Left hindlimb (tissue), 1 donor: ENCODE measurements around the gene CCDC106.

Source experiments
- DNase-seq: peaks from one replicate; pipeline ENCODE4 v3.0.0-alpha.2; 2018

The CCDC106 gene

GRCh38 chr19:55653651-55654322 lies 5.8 kb downstream of the CCDC106 start:
- peak; percentile 99 for DNase-seq

DNA sequence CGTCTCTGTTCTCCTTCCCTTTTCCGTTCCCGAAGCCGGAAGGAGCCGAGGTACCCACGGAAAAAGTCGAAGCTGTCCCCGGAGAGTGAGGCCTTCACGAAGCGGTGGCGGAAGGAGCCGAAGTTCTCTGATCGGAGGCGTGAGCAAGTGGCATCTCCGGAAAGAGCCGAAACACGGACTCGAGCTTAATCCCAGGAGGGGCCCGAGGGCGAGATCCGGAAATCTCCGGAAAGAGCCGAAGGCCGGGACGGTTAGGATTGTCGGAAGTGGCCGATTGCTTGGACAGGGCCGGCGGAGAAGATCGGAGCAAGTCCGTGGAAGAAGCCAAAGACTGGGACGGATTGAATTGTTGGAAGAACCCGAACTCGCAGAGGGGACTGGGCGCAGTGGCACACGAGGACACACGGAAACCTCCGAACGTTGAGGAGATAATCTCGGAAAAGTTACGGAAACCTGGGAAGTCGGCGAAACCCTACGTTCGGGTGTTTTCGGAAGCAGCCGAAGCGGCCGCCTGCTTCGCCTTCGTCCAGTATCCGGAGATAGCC lies 6.4 kb downstream of the CCDC106 start:
- DNase-seq, result peak; percentile 99

GRCh38 chr19:55654868-55655647 lies 7.0 kb downstream of the CCDC106 start, which contains the start of gene U2AF2:
U2AF2 (plus strand) TSS chr19:55655035; CDS start chr19:55655105, 70 bp downstream.
- DNase-seq, result peak; percentile 98

GRCh38 chr19:55655648-55656040 lies 7.6 kb downstream of the CCDC106 start:
- no peak for DNase-seq

GRCh38 chr19:55656552-55656951 lies 8.5 kb downstream of the CCDC106 start:
- no peak for DNase-seq

DNA sequence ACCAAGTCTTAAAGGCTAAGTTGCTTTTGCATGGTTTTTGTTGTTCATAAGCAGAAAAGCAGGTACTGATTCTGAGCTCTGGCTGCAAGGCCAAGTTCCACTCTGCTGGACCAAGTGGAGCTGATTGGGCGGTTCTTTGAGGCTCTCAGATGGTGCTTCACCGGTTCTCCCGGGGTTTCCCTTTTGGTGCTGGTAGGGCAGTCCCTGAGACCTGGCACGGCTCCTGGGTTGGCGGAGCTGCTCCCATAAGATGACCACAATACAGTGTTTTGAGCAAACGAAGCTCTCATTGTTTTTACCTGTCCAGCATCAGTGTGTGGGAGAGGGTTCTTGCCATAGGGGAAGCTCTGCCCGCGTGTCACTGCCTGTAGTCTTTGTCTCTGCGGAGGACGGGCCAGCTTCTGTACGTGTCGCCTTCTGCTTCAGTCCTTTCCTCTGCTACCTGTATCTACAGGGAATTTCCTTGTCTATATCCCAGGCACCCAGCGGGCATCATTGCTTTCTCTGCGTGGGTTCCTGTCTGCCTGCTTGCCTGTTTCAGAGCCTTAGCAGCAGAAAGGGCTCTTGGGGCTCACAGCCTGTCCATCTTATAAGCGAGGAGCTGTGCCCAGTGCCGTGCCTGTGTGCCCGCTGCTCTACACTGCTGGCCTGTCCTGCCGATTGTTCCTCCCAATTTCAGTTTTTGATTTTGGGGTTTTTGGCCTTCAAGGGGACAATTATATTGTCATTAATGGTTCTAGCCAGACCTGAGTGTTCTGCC lies 9.2 kb downstream of the CCDC106 start:
- DNase-seq, result no peak

DNA sequence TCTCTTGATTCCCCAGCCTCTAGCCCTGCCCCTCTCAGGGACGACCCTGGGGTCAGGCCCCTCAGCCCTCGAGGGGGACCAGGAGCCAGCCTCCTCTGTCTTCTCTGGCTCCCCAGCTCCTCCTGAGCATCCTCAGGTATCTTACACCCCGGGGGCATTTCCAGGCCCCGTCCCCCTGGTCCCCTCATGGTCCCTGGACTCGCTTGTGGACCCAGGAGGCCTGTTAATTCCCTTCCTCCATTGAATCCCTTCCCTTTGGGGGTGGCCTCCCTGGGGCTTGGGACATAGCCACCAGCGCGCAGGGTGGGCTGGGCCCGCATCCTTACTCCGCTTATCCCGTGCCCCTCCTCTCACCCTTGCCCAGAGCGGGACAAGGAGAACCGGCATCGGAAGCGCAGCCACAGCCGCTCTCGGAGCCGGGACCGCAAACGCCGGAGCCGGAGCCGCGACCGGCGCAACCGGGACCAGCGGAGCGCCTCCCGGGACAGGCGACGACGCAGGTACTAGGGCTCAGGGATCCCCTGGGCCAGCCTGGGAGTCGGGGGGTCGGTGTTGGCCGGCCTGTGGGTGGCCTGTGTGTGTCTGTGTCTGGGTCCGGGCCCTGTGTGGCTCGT lies 10.9 kb downstream of the CCDC106 start:
- no peak for DNase-seq

DNA sequence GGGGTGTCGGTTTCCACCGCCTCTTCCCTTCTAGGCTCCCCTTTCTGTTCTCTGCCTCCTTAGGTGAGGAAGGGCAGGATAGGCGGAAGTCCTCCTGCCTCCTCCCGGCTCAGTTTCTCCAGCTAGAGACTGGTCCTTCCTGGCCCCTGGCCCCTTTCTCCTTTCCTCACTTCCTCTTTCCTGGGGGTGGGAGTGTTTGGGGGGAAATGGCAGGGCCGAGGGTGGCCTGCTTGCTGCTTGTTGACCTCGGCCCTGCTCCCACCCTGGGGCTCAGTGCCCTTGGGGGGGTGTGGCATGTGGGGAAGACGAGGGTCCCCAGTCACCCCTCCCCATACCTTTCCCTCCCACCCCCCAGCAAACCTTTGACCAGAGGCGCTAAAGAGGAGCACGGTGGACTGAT lies 11.8 kb downstream of the CCDC106 start:
- no peak for DNase-seq

DNA sequence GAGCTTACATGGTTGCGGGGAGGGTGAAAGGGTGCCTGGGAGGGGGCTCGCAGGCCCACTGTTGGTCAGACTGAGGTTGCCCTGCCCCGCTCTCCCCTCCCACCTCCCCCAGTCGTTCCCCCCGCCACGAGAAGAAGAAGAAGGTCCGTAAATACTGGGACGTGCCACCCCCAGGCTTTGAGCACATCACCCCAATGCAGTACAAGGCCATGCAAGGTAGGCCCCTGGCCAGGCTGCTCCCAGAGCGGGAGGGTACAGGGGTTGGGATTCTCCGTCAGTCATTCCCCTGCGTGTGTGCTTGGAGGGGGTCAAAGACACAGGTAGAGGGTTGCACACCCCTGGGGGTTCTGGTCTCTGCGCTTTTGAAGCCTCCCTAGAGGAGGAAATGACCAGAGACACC lies 12.4 kb downstream of the CCDC106 start:
- no peak for DNase-seq

- no peak for DNase-seq
These were observed 13.0 kb downstream of the CCDC106 start for GRCh38 chr19:55660991-55661390.

GRCh38 chr19:55661826-55662225 lies 13.8 kb downstream of the CCDC106 start:
- no peak for DNase-seq

DNA sequence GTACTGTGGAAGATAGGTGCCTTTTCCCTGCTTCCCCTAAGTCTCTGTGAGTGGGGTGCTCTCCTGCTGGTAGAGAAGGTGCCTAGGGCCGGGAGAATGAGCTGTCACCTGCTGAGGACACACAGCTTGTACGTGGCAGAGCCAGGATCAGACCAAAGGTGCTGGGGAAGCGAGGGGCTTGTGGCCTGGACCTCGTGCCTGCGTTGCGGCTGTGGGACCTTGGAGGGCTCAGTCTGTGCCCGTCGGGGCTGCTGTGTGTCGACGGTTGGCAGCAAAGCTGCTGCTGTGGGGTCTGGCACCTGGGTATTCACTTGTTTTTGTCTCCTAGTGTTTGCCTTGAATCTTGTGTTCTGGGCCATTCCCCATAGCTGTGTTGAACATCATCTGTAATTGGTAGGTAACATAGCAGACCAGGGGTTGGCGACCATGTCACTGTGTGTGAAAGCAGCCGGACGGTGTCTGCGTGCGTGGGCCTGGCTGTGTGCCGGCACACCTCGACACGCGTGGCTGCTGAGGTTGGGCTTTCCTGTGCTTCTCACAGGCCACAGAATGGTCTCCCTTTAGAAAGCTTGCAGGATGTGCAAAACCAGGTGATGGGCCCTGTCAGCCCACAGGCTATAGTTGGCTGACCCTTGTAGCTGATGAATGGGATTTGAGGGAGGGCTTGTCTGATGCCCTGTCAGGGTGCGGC lies 16.0 kb downstream of the CCDC106 start:
- DNase-seq, result no peak

DNA sequence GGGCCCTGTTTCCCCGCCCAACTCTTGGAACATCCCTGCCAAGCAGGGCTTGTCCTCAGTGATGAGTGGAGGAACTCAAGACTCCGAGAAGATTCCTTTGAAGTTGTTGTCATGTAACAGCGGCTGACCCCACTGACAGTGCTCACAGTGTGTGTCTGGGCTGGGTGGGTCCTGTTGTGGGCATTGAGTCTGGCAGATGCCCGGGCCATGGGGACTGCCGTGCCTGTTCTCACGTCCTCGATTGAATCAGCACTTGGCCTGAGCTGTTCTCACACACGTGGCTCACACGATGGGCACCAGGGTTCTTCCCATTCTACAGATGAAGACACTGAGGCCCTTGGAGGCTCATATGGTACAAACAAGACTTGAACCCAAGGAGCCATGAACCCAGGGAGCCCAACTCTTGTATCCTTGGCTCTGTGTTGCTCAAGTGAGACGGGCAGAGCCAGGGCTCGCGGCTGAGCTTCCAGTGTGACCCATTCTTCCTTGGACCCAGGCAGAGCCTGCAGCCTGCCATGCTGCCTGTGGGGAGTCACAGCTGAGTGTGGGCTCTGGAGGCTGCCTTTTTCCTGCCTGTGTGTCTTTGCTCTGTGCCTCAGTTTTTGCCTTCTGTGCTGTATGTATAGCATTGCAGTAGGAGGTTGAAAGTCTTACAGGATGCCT lies 18.5 kb downstream of the CCDC106 start:
- DNase-seq, result no peak

DNA sequence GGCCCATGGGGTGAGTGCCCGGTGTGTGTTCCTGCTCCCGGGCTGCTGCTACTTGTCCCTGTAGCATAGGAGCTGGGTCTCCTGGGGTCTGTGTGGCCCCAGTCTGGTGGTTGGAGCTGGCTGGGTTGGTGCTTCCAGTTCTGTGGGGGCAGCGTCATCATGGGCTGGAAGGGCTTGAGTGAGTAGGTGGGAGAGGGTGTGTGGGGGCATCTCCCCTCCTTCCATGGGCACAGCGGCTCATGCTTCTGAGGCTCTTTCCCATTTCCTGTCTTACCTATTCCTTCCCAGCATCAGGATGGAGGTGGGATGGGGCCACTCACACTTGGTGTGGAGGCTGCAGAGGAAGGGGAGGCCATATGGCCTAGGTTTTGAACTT lies 19.0 kb downstream of the CCDC106 start:
- no peak for DNase-seq

GRCh38 chr19:55667511-55667910 lies 19.5 kb downstream of the CCDC106 start:
- no peak for DNase-seq

DNA sequence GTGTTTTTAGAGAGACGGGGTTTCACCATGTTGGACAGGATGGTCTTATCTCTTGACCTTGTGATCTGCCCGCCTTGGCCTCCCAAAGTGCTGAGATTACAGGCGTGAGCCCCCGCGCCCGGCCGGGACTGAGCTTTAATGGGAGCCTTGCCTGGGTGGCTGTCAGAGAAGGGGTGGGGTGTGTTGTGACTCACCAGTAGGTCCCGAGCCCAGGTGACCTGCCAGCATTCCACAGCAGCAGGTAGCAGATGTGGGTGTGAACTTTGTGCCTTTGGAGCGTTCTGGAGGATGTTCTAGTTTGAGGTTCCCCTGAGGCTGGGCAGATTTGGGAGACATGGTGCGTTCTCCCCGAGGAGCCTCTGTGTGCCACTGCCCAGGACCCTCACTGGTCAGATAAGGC lies 19.9 kb downstream of the CCDC106 start:
- DNase-seq, result no peak

DNA sequence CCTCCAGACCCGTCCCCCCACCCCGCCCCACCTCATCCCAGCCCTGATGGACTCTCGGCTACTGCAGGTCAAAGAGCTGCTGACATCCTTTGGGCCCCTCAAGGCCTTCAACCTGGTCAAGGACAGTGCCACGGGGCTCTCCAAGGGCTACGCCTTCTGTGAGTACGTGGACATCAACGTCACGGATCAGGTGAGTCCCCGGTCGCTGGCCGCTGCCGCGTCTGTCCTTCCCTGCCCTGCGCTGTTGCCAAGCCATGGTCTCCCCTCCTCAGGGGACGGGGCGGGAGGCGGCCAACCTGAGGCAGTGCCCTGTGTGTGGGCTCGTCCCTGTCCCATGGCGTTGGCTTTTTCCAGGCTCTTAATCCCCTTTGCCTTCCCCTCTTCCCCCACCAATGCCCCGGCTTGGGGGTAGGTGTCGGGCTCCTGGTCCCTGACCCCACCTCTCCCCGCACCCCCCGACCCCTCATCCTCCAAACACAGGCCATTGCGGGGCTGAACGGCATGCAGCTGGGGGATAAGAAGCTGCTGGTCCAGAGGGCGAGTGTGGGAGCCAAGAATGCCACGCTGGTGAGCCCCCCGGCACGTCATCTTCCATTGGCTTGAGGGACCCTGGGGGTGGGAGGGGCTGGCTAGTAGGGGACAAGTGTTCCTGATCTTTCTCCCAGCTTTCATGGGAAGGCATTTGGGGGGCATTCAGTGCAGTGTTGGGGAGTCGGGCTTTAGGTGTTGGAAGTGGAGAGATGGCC lies 20.8 kb downstream of the CCDC106 start:
- DNase-seq, result no peak

- no peak for DNase-seq
These were observed 21.6 kb downstream of the CCDC106 start for GRCh38 chr19:55669418-55670279.

DNA sequence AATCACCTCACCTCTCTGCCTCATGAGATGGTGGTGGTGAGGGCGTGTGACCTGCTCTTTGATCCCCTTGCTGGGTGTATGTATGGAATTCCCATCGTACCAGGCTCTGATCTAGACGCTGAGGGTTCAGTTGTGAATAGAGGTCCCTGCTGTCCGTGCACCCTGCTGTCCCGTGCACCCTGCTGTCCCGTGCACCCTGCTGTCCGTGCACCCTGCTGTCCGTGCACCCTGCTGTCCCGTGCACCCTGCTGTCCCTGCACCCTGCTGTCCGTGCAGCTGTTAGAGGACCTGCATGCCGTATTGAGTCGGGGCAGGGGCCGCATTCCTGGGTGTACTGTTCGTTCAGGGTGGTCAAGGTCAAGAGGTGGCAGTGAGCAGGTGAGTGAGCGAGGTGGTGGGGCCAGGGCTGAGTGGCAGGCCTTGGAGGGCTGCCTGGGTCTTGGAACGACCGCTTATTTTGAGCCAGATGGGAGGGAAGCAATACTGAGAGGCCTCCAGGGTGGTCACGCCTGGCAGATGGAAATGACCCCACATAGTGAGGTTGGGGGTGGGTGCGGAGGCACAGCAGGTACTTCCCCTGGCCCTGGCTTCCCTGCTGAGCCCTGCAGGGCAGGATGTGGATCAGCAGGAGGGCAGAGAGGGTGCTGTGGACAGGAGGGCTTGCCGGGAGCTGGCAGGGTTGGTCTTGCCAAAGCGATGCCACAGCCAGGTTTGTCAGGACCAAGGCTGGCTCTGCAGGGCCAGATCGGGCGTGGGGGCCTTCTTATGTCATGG lies 22.5 kb downstream of the CCDC106 start:
- DNase-seq, result peak; percentile 75
